Measurements from ENCODE around the gene TRIM44.
"Not testable (repeated sequence)": the region's sequence is repeated elsewhere in the genome, so short reads cannot be mapped to it uniquely, and the experiment has no call there.

GRCh38 chr11:35652786-35653185, 9.8 kb upstream of the TRIM44 start:
- TF ChIP-seq POLR2A (IDR thresholded peaks at IDR 0.05; ENCODE audit: low read depth, low read length); TAF1 (IDR thresholded peaks at IDR 0.05; ENCODE audit: low read depth, low read length); PAX5 (IDR thresholded peaks at IDR 0.05; ENCODE audit: insufficient read depth, low read length, severe bottlenecking); POLR2AphosphoS5 (IDR thresholded peaks at IDR 0.05; ENCODE audit: low read depth, low read length); SPI1 (IDR thresholded peaks at IDR 0.05; ENCODE audit: low read depth, low read length); POU2F2 (IDR thresholded peaks at IDR 0.05; ENCODE audit: low read depth, low read length): not testable (repeated sequence)

All from GM12891 (cell line).